Measurements from ENCODE around the gene THBS2. TPM values are rescaled to one million over a fixed set of nuclear protein-coding genes. Genes with fewer than 3 reads are reported as not detected.

THBS2 gene
- total RNA-seq, 1 donor from 2014 or later = not detected

- H3K27ac Mint-ChIP-seq = no peak overlapping the region
- H3K4me3 Mint-ChIP-seq (ENCODE audit: low read depth) = no peak overlapping the region
- H3K36me3 Mint-ChIP-seq (ENCODE audit: low read depth) = no peaks in the 10 kb centered on the region
- H3K9me3 Mint-ChIP-seq = peaks cover 11% of the 10 kb centered on the region
- no peaks in the 10 kb centered on the region for H3K27me3 Mint-ChIP-seq (ENCODE audit: low read depth)
- intact Hi-C loops (cut with micrococcal nuclease) = no loop called here
- H3K4me1 Mint-ChIP-seq (ENCODE audit: low read depth) = no peaks in the 10 kb centered on the region
- no peak for DNase-seq (ENCODE audit: low spot score)
These were observed 10.5 kb downstream of the THBS2 start for GRCh38 chr6:169243186-169243585.

GRCh38 chr6:169241688-169242350, 11.8 kb downstream of the THBS2 start:
- intact Hi-C loops (cut with micrococcal nuclease) = no loop called here
- no peak for DNase-seq (ENCODE audit: low spot score)
- no peak overlapping the region for H3K4me3 Mint-ChIP-seq (ENCODE audit: low read depth)
- H3K36me3 Mint-ChIP-seq (ENCODE audit: low read depth) = no peaks in the 10 kb centered on the region
- no peak overlapping the region for H3K27ac Mint-ChIP-seq
- no peaks in the 10 kb centered on the region for H3K9me3 Mint-ChIP-seq
- H3K4me1 Mint-ChIP-seq (ENCODE audit: low read depth) = no peaks in the 10 kb centered on the region
- no peaks in the 10 kb centered on the region for H3K27me3 Mint-ChIP-seq (ENCODE audit: low read depth)

- no peak overlapping the region for H3K27ac Mint-ChIP-seq
- no peaks in the 10 kb centered on the region for H3K9me3 Mint-ChIP-seq
- no peaks in the 10 kb centered on the region for H3K36me3 Mint-ChIP-seq (ENCODE audit: low read depth)
- intact Hi-C loops (cut with micrococcal nuclease) = no loop called here
- no peaks in the 10 kb centered on the region for H3K27me3 Mint-ChIP-seq (ENCODE audit: low read depth)
- no peak for DNase-seq (ENCODE audit: low spot score)
- H3K4me1 Mint-ChIP-seq (ENCODE audit: low read depth) = no peaks in the 10 kb centered on the region
- no peak overlapping the region for H3K4me3 Mint-ChIP-seq (ENCODE audit: low read depth)
These were observed 12.9 kb downstream of the THBS2 start for GRCh38 chr6:169240591-169241390.

DNA sequence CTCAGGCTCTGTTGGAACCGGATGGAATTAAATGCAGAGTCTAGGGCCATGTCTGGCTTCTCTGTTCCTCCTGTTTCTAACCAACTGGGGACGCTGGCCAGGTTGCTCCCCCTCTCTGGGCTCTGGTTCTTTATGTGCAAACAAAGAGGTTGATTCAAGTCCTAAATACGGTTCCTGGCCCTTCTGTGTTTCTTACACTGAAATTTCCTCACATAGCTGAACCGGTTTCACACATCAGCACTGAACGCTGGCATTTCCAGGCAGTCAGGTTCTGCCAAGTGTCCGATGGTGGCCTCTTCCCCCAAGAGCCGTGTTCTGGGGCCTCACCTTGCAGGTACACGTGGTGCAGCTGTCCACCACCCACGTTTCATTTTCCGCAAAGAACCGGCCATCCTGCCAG, 13.5 kb downstream of the THBS2 start:
- intact Hi-C loops (cut with micrococcal nuclease) = no loop called here
- no peak overlapping the region for H3K4me3 Mint-ChIP-seq (ENCODE audit: low read depth)
- no peaks in the 10 kb centered on the region for H3K9me3 Mint-ChIP-seq
- no peaks in the 10 kb centered on the region for H3K27me3 Mint-ChIP-seq (ENCODE audit: low read depth)
- DNase-seq (ENCODE audit: low spot score) = no peak
- H3K36me3 Mint-ChIP-seq (ENCODE audit: low read depth) = no peaks in the 10 kb centered on the region
- H3K27ac Mint-ChIP-seq = no peak overlapping the region
- no peaks in the 10 kb centered on the region for H3K4me1 Mint-ChIP-seq (ENCODE audit: low read depth)

DNA sequence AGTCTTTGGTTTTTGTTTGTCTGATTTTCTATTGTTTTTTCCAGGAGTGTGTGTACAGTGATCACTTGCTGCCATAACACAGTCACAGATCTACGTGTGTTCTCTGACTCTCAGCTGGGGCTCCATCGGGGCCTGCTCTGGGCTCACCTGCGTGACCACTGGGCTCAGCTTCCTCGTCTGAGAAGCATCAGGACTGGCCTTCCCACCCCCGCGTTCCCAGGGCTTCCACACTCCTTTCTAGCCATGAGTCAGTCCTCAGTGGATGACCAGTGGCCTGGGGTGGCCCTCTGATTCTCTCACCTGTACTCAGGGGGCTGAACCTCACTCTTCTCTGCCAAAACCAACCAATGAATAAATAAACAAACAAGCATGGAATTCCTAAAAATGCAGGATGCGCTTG, 14.5 kb downstream of the THBS2 start:
- DNase-seq (ENCODE audit: low spot score) = no peak

DNA sequence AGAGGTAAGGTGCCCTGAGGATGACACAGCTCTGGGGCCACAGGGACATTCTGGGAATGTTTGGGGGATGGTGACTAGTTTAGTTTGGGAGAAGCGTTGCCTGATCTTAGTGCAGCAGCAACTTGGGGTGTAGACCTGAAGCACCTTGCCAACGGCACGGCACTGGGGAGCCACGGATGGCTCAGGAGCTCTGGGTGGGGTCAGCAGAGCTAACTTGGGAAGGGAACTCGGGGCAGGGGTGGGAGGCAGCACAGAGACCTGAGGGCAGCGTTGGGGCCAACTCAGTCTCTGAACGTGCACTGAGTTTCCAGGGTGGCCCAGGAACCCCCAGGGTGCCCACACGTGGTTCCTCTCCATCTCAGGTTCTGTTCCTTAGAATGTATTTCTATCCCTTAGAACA, 14.9 kb downstream of the THBS2 start:
- Mint-ChIP-seq H3K4me3 (ENCODE audit: low read depth) (no peak overlapping the region), H3K4me1 (ENCODE audit: low read depth) (no peaks in the 10 kb centered on the region), H3K9me3 (peaks cover 7% of the 10 kb centered on the region), H3K36me3 (ENCODE audit: low read depth) (no peaks in the 10 kb centered on the region), H3K27me3 (ENCODE audit: low read depth) (no peaks in the 10 kb centered on the region), H3K27ac (no peak overlapping the region)
- intact Hi-C loops (cut with micrococcal nuclease) = no loop called here
- no peak for DNase-seq (ENCODE audit: low spot score)

More for the DNA sequence above, 14.5 kb downstream of the THBS2 start:
- no peaks in the 10 kb centered on the region for H3K36me3 Mint-ChIP-seq (ENCODE audit: low read depth)
- H3K27me3 Mint-ChIP-seq (ENCODE audit: low read depth) = no peaks in the 10 kb centered on the region
- H3K27ac Mint-ChIP-seq = no peak overlapping the region
- peaks cover 3% of the 10 kb centered on the region for H3K9me3 Mint-ChIP-seq
- H3K4me3 Mint-ChIP-seq (ENCODE audit: low read depth) = no peak overlapping the region
- no peaks in the 10 kb centered on the region for H3K4me1 Mint-ChIP-seq (ENCODE audit: low read depth)
- intact Hi-C loops (cut with micrococcal nuclease) = no loop called here

DNA sequence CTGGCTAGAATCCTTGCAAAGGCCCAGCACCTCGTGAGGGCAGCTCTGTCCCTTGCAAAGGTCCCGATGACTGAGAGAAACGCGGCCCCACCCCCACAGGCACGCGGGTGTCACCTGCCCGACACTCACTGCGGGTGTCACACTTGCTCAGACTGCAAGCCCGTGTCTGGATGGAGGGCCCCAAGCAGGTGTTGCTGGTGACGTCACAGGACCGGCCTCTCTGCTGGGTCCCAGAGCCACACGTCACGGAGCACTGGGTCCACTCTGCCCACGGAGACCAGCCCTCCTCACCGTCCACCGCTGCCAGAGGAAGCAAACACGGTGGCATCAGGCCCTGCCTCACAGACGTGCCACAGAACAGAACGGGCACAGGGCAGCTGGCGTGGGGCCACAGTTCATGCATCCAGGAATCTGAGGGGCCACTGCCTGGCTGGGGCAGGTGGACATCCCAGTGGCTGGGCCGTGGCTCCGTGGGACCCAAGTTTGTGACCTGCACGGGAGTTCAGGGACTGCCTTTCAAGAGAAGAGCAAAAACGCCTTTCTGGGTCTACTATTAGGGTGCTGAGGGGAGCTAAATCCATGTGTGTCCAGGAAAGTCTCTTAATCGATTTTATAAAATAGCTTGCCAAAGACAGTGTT, 16.0 kb downstream of the THBS2 start:
- Mint-ChIP-seq H3K27ac (no peak overlapping the region), H3K36me3 (ENCODE audit: low read depth) (no peaks in the 10 kb centered on the region), H3K9me3 (peaks cover 15% of the 10 kb centered on the region), H3K4me3 (ENCODE audit: low read depth) (no peak overlapping the region), H3K27me3 (ENCODE audit: low read depth) (no peaks in the 10 kb centered on the region), H3K4me1 (ENCODE audit: low read depth) (no peaks in the 10 kb centered on the region)
- intact Hi-C loops (cut with micrococcal nuclease) = no loop called here
- no peak for DNase-seq (ENCODE audit: low spot score)

GRCh38 chr6:169236988-169237387, 16.7 kb downstream of the THBS2 start:
- no peak overlapping the region for H3K27ac Mint-ChIP-seq
- H3K9me3 Mint-ChIP-seq = peaks cover 15% of the 10 kb centered on the region
- H3K4me3 Mint-ChIP-seq (ENCODE audit: low read depth) = no peak overlapping the region
- DNase-seq (ENCODE audit: low spot score) = no peak
- intact Hi-C loops (cut with micrococcal nuclease) = no loop called here
- H3K27me3 Mint-ChIP-seq (ENCODE audit: low read depth) = no peaks in the 10 kb centered on the region
- no peaks in the 10 kb centered on the region for H3K36me3 Mint-ChIP-seq (ENCODE audit: low read depth)
- no peaks in the 10 kb centered on the region for H3K4me1 Mint-ChIP-seq (ENCODE audit: low read depth)

DNA sequence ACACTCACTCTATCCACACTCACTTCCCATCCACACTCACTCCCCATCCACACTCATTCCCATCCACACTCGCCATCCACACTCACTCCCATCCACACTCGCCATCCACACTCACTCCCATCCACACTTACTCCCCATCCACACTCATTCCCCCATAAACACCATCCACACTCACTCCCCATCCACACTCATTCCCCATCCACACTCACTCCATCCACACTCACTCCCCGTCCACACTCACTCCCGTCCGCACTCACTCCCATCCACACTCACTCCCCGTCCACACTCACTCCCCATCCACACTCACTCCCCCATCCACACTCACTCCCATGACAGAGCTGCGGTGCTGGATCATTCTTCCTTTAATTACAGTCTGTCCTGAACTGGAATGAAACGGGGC, 17.1 kb downstream of the THBS2 start:
- no peak for DNase-seq (ENCODE audit: low spot score)
- peaks cover 15% of the 10 kb centered on the region for H3K9me3 Mint-ChIP-seq
- H3K4me1 Mint-ChIP-seq (ENCODE audit: low read depth) = no peaks in the 10 kb centered on the region
- H3K27me3 Mint-ChIP-seq (ENCODE audit: low read depth) = no peaks in the 10 kb centered on the region
- no peak overlapping the region for H3K4me3 Mint-ChIP-seq (ENCODE audit: low read depth)
- intact Hi-C loops (cut with micrococcal nuclease) = no loop called here
- H3K36me3 Mint-ChIP-seq (ENCODE audit: low read depth) = no peaks in the 10 kb centered on the region
- H3K27ac Mint-ChIP-seq = no peak overlapping the region

DNA sequence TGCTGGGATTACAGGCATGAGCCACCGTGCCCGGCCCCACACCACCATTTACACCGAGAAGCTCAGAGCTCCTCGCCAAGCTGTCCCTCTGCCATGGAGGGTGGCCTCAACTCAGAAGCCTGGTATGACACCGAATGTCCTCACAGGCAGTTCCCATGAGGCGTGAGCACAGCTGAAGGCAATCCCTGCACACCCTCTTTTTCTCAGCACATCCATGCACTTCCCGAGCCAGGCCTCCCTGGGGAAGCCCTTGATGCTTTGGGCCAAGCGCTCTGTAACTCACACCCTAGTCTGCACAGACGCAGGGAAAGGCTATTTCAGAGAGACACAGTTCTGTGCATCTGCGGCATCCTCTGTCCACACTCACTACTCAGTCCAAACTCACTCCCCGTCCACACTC, 18.4 kb downstream of the THBS2 start:
- Mint-ChIP-seq H3K27me3 (ENCODE audit: low read depth) (no peaks in the 10 kb centered on the region), H3K4me1 (ENCODE audit: low read depth) (no peaks in the 10 kb centered on the region), H3K9me3 (peaks cover 15% of the 10 kb centered on the region), H3K36me3 (ENCODE audit: low read depth) (no peaks in the 10 kb centered on the region), H3K4me3 (ENCODE audit: low read depth) (no peak overlapping the region), H3K27ac (no peak overlapping the region)
- intact Hi-C loops (cut with micrococcal nuclease) = no loop called here
- no peak for DNase-seq (ENCODE audit: low spot score)

GRCh38 chr6:169234634-169235033, 19.0 kb downstream of the THBS2 start:
- Mint-ChIP-seq H3K4me3 (ENCODE audit: low read depth) (no peak overlapping the region), H3K4me1 (ENCODE audit: low read depth) (no peaks in the 10 kb centered on the region), H3K9me3 (peaks cover 15% of the 10 kb centered on the region), H3K27ac (no peak overlapping the region), H3K36me3 (ENCODE audit: low read depth) (no peaks in the 10 kb centered on the region), H3K27me3 (ENCODE audit: low read depth) (no peaks in the 10 kb centered on the region)
- intact Hi-C loops (cut with micrococcal nuclease) = no loop called here
- DNase-seq (ENCODE audit: low spot score) = no peak

DNA sequence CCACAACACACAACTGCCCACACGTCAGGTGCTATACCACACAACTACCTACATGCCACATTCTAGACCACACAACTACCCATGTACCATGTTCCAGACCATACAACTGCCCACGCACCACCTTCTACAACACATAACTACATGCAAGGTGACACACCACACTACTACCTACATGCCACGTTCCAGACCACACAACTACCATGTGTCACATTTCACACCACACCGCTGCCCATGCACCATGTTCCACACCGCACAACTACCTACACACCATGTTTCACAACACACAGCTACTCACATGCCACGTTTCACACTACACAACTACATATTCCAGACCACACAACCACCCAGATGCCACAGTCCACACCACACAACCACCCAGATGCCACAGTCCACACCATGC, 19.8 kb downstream of the THBS2 start:
- Mint-ChIP-seq H3K4me3 (ENCODE audit: low read depth) (no peak overlapping the region), H3K36me3 (ENCODE audit: low read depth) (no peaks in the 10 kb centered on the region), H3K27ac (no peak overlapping the region), H3K27me3 (ENCODE audit: low read depth) (no peaks in the 10 kb centered on the region), H3K4me1 (ENCODE audit: low read depth) (no peaks in the 10 kb centered on the region), H3K9me3 (peaks cover 15% of the 10 kb centered on the region)
- intact Hi-C loops (cut with micrococcal nuclease) = no loop called here
- no peak for DNase-seq (ENCODE audit: low spot score)

GRCh38 chr6:169233181-169233580, 20.5 kb downstream of the THBS2 start:
- Mint-ChIP-seq H3K36me3 (ENCODE audit: low read depth) (no peaks in the 10 kb centered on the region), H3K9me3 (peaks cover 15% of the 10 kb centered on the region), H3K4me3 (ENCODE audit: low read depth) (no peak overlapping the region), H3K27me3 (ENCODE audit: low read depth) (no peaks in the 10 kb centered on the region), H3K4me1 (ENCODE audit: low read depth) (no peaks in the 10 kb centered on the region), H3K27ac (no peak overlapping the region)
- no peak for DNase-seq (ENCODE audit: low spot score)
- intact Hi-C loops (cut with micrococcal nuclease) = no loop called here

Data from activated T-helper 2 cell treated with anti-CD3 and anti-CD28 coated beads, Interferon-gamma antibody, Interleukin-2, Interleukin-4, amounts not matched to agents 10 μg/mL and 5 μg/mL and 100 μg/mL, durations not matched to agents 14 hours and 24 hours and 36 hours (primary cell).